ENCODE measurements around the gene ACKR2. TPM values are rescaled to one million over a fixed set of nuclear protein-coding genes. Genes with fewer than 3 reads are reported as not detected.
A peak's percentile ranks its signal among the peaks of the same experiment; 100 is the strongest.

ACKR2 gene
- total and polyA plus RNA-seq, 7 donors = 0.04 to 1.6 (median 0.79) TPM

DNA sequence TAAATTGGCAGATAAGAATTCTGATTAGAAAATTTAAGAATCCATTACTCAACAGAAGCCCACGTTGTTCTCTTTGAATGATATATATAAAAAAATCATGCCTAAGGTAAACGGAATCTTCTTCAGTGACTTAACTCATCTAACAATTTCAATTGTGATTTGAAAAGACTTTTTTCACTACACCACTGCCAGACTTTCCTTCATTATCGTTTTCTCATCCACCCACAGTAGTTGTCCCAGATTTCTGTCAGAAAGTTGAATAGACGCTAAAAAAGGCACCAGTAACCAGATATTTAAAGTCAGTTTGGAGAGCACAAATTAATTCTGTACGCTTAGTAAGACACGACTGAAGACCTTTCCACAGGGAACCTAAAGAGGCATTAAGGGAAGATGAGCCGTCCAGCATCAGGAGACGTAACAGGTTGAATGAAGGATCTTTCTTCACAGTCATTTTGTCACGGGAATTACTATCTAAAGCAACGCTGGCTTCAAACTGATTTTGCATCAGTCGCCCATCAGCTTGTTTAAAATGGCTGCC is 6.3 kb upstream of the ACKR2 start:
- intact Hi-C loops (cut with DNase I) = no loop called here
- WGBS, 3 donors = 27 to 36% (median 31%) methylated on average over 11 of the region's 11 CpGs
- no peaks in the 10 kb centered on the region for H3K36me3 ChIP-seq (ENCODE audit: insufficient read depth in 1 of 2, low read depth in 1 of 2)
- H3K27me3 ChIP-seq (ENCODE audit: insufficient read depth in 3 of 3, low read length in 2 of 3) = no peaks in the 10 kb centered on the region
- DNase-seq (no peak), ATAC-seq (peak in 1 of 4 donors; percentile 35)
- peaks cover 34% of the 10 kb centered on the region for H3K4me1 ChIP-seq
- peak overlapping the region; percentile 92 for H3K27ac ChIP-seq
- TF ChIP-seq, protein P1, sequence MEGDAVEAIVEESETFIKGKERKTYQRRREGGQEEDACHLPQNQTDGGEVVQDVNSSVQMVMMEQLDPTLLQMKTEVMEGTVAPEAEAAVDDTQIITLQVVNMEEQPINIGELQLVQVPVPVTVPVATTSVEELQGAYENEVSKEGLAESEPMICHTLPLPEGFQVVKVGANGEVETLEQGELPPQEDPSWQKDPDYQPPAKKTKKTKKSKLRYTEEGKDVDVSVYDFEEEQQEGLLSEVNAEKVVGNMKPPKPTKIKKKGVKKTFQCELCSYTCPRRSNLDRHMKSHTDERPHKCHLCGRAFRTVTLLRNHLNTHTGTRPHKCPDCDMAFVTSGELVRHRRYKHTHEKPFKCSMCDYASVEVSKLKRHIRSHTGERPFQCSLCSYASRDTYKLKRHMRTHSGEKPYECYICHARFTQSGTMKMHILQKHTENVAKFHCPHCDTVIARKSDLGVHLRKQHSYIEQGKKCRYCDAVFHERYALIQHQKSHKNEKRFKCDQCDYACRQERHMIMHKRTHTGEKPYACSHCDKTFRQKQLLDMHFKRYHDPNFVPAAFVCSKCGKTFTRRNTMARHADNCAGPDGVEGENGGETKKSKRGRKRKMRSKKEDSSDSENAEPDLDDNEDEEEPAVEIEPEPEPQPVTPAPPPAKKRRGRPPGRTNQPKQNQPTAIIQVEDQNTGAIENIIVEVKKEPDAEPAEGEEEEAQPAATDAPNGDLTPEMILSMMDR (IDR thresholded peaks at IDR 0.05) = no peak
- H3K4me3 ChIP-seq = peak overlapping the region; percentile 83
- H3K9me3 ChIP-seq = no peaks in the 10 kb centered on the region

DNA sequence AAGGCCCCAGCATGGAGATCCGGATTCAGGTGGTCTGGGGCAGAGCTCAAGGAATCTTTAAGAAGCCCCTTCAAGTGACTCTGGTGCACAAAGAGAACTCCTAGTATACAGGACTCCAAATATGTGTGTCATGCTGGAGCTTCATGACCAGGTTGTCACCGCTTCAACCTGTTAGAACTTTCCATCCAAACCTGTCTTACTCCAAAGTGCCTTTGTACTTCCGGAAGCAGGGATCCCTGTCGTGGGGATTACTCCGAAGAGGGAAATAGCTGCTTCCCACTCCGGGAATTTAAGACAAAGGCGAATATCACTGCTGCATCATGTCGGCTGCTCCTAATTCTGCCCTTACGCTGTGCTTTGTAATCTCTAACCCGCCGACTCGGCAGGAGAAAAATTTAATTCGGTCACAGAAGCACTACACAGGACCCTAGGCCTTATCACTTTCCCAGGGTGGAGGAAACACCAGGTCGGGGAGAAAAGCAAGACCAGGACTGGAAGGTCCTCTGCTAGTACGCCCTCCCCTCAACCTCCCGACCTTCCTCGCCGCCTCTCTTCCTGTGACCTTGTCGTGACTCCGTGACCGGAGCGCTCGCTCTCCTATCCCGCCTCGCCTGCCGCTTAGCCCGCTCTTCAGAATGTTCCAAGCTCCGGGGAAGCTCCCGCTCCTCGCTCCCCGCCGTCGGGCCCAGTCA is 5.7 kb upstream of the ACKR2 start:
- peak overlapping the region; percentile 83 for H3K4me3 ChIP-seq
- TF ChIP-seq, protein P1 (IDR thresholded peaks at IDR 0.05) = no peak
- H3K4me1 ChIP-seq = peaks cover 34% of the 10 kb centered on the region
- intact Hi-C loops (cut with DNase I) = no loop called here
- no peaks in the 10 kb centered on the region for H3K36me3 ChIP-seq (ENCODE audit: insufficient read depth in 1 of 2, low read depth in 1 of 2)
- peak; percentile 57 to 65 (median 62) for ATAC-seq
- no peak for DNase-seq
- H3K27ac ChIP-seq = peak overlapping the region; percentile 92
- WGBS, 3 donors = 1% methylated on average over 32 to 33 of the region's 33 CpGs
- H3K27me3 ChIP-seq (ENCODE audit: insufficient read depth in 3 of 3, low read length in 2 of 3) = no peaks in the 10 kb centered on the region
- H3K9me3 ChIP-seq = no peaks in the 10 kb centered on the region

DNA sequence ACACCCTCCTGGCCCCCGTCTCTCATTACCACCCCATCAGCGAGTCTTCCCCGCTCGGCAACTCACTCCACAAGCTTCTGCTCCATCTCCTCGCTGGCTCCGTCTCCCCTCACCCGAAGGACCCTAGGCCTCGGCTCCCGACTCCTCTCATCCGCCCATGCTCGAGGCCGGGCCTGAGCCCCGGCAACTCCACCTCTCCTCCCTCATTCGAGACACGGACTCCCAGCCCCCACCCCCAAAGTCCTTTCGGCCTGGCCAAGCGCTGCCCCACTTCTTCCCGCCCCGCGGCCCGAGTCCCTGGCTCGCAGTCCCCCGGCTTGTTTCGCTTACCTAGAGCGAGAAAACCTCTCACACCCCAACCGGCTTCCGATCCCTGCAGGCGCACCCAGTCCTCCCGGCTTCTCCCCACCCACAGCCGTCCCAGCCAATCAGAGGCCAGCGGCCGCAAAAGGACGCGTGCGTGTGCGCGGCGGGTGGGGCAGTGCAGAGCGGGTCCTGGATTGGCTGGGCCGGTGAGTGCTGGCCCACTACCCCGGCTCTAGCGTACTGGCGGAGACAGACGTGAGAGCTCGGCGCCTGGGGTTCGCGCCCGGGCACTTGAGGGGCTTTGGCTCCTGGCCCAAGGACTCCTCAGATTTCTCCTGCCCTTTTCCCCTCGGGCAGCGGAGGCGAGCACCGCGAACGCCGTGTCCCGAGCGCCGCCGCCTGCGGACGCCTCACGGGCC is 5.0 kb upstream of the ACKR2 start, which contains the start of gene HIGD1A:
HIGD1A (minus strand) TSS at position 385 of the 725 bp plus-strand sequence. CDS start 10,237 bp downstream, outside the sequence.
- 0 to 1% (median 1%) methylated on average over 53 to 63 of the region's 63 CpGs for WGBS, 3 donors
- intact Hi-C loops (cut with DNase I) = no loop called here
- peak; percentile 98 to 100 (median 100) for ATAC-seq

DNA sequence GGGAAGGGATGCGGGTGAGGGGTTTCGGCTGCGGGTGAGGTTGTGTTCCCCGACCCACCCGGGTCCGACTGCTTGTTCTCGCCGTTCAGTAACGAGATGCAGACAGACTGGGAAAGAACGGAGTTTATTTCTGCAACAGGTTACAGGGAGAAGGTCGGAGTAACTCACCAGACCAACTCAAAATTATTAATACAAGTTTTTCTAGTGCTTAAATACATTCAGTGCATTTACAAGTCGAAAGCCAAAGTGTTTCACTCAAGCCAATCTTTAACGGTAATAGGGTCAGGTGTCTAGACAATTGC is 4.5 kb upstream of the ACKR2 start:
- Histone ChIP-seq H3K36me3 (ENCODE audit: insufficient read depth in 1 of 2, low read depth in 1 of 2) (no peaks in the 10 kb centered on the region), H3K27me3 (ENCODE audit: insufficient read depth in 3 of 3, low read length in 2 of 3) (no peaks in the 10 kb centered on the region), H3K4me3 (peak overlapping the region; percentile 83), H3K4me1 (peaks cover 30% of the 10 kb centered on the region), H3K9me3 (no peaks in the 10 kb centered on the region), H3K27ac (peak overlapping the region; percentile 92)
- WGBS, 3 donors = 0 to 1% (median 1%) methylated on average over 13 of the region's 13 CpGs
- intact Hi-C loops (cut with DNase I) = no loop called here
- TF ChIP-seq, protein P1 (IDR thresholded peaks at IDR 0.05) = no peak
- ATAC-seq (no peak), DNase-seq (no peak)

More for the DNA sequence above, 5.0 kb upstream of the ACKR2 start, which contains the start of gene HIGD1A:
- H3K36me3 ChIP-seq (ENCODE audit: insufficient read depth in 1 of 2, low read depth in 1 of 2) = no peaks in the 10 kb centered on the region
- TF ChIP-seq, protein P1 (IDR thresholded peaks at IDR 0.05) = no peak
- peak; percentile 95 to 98 for DNase-seq
- no peaks in the 10 kb centered on the region for H3K27me3 ChIP-seq (ENCODE audit: insufficient read depth in 3 of 3, low read length in 2 of 3)
- peak within 1 kb of the TSS; percentile 92 for H3K27ac ChIP-seq
- peak within 1 kb of the TSS; percentile 83 for H3K4me3 ChIP-seq
- H3K4me1 ChIP-seq = peaks cover 34% of the 10 kb centered on the region
- H3K9me3 ChIP-seq = no peaks in the 10 kb centered on the region

Measured in psoas muscle (tissue), 8 donors.